Measurements from ENCODE around the gene MSI1.
A peak's percentile ranks its signal among the peaks of the same experiment; 100 is the strongest.

The MSI1 gene

GRCh38 chr12:120368789-120369602 is at the start of gene MSI1:
Gene MSI1, minus strand, starts transcription at chr12:120369164. Its CDS starts 73 bp downstream, at chr12:120369091.
- Histone ChIP-seq H3K36me3 (ENCODE audit: insufficient read depth, low read length) (no peaks in the 10 kb centered on the region; the same call in 1 of the 2 replicates), H3K4me1 (ENCODE audit: insufficient read depth, low read length) (peaks cover 19% of the 10 kb centered on the region), H3K9ac (ENCODE audit: low read depth, low read length) (peak within 1 kb of the TSS; percentile 85), H3K9me3 (ENCODE audit: control insufficient read depth, insufficient read depth, low read length) (no peaks in the 10 kb centered on the region)

- Histone ChIP-seq H3K4me1 (ENCODE audit: insufficient read depth, low read length) (peaks cover 4% of the 10 kb centered on the region; the same call in 1 of the 2 replicates), H3K9ac (ENCODE audit: low read depth, low read length) (no peak overlapping the region), H3K36me3 (ENCODE audit: insufficient read depth, low read length) (no peaks in the 10 kb centered on the region)
Observed at GRCh38 chr12:120417917-120418580, 49.1 kb upstream of the MSI1 start.

GRCh38 chr12:120416490-120417216 is 47.7 kb upstream of the MSI1 start:
- peaks cover 4% of the 10 kb centered on the region; the same call in 1 of the 2 replicates for H3K4me1 ChIP-seq (ENCODE audit: insufficient read depth, low read length)
- H3K36me3 ChIP-seq (ENCODE audit: insufficient read depth, low read length) = no peaks in the 10 kb centered on the region
- no peak overlapping the region for H3K9ac ChIP-seq (ENCODE audit: low read depth, low read length)
- H3K9me3 ChIP-seq (ENCODE audit: control insufficient read depth, insufficient read depth, low read length) = no peaks in the 10 kb centered on the region

More at GRCh38 chr12:120417917-120418580, 49.1 kb upstream of the MSI1 start:
- H3K9me3 ChIP-seq (ENCODE audit: control insufficient read depth, insufficient read depth, low read length) = no peaks in the 10 kb centered on the region

GRCh38 chr12:120413901-120414695 is 45.1 kb upstream of the MSI1 start:
- Histone ChIP-seq H3K9me3 (ENCODE audit: control insufficient read depth, insufficient read depth, low read length) (no peaks in the 10 kb centered on the region), H3K36me3 (ENCODE audit: insufficient read depth, low read length) (no peaks in the 10 kb centered on the region), H3K4me1 (ENCODE audit: insufficient read depth, low read length) (peaks cover 4% of the 10 kb centered on the region; the same call in 1 of the 2 replicates), H3K9ac (ENCODE audit: low read depth, low read length) (0 out of 2 replicates have a peak overlapping the region, but pooled peaks have one; percentile 29)

- Histone ChIP-seq H3K9ac (ENCODE audit: low read depth, low read length) (no peak overlapping the region), H3K36me3 (ENCODE audit: insufficient read depth, low read length) (no peaks in the 10 kb centered on the region), H3K4me1 (ENCODE audit: insufficient read depth, low read length) (peaks cover 4% of the 10 kb centered on the region; the same call in 1 of the 2 replicates), H3K9me3 (ENCODE audit: control insufficient read depth, insufficient read depth, low read length) (no peaks in the 10 kb centered on the region)
Observed at GRCh38 chr12:120412421-120412820, 43.5 kb upstream of the MSI1 start.

- no peaks in the 10 kb centered on the region; the same call in 1 of the 2 replicates for H3K9me3 ChIP-seq (ENCODE audit: control insufficient read depth, insufficient read depth, low read length)
- H3K4me1 ChIP-seq (ENCODE audit: insufficient read depth, low read length) = no peaks in the 10 kb centered on the region; the same call in 1 of the 2 replicates
- no peak overlapping the region for H3K9ac ChIP-seq (ENCODE audit: low read depth, low read length)
- H3K36me3 ChIP-seq (ENCODE audit: insufficient read depth, low read length) = no peaks in the 10 kb centered on the region
Observed at GRCh38 chr12:120408771-120409170, 39.8 kb upstream of the MSI1 start.

GRCh38 chr12:120406553-120406952 is 37.6 kb upstream of the MSI1 start:
- Histone ChIP-seq H3K9ac (ENCODE audit: low read depth, low read length) (no peak overlapping the region), H3K36me3 (ENCODE audit: insufficient read depth, low read length) (no peaks in the 10 kb centered on the region), H3K4me1 (ENCODE audit: insufficient read depth, low read length) (peaks cover 3% of the 10 kb centered on the region; the same call in 1 of the 2 replicates), H3K9me3 (ENCODE audit: control insufficient read depth, insufficient read depth, low read length) (no peaks in the 10 kb centered on the region; the same call in 1 of the 2 replicates)

- Histone ChIP-seq H3K36me3 (ENCODE audit: insufficient read depth, low read length) (no peaks in the 10 kb centered on the region), H3K9me3 (ENCODE audit: control insufficient read depth, insufficient read depth, low read length) (no peaks in the 10 kb centered on the region; the same call in 1 of the 2 replicates), H3K9ac (ENCODE audit: low read depth, low read length) (no peak overlapping the region), H3K4me1 (ENCODE audit: insufficient read depth, low read length) (peaks cover 3% of the 10 kb centered on the region; the same call in 1 of the 2 replicates)
Observed at GRCh38 chr12:120406069-120406468, 37.1 kb upstream of the MSI1 start.

- Histone ChIP-seq H3K9me3 (ENCODE audit: control insufficient read depth, insufficient read depth, low read length) (no peaks in the 10 kb centered on the region; the same call in 1 of the 2 replicates), H3K9ac (ENCODE audit: low read depth, low read length) (no peak overlapping the region), H3K36me3 (ENCODE audit: insufficient read depth, low read length) (no peaks in the 10 kb centered on the region), H3K4me1 (ENCODE audit: insufficient read depth, low read length) (peaks cover 9% of the 10 kb centered on the region; the same call in 1 of the 2 replicates)
Observed at GRCh38 chr12:120404271-120404670, 35.3 kb upstream of the MSI1 start.

GRCh38 chr12:120403869-120404268 is 34.9 kb upstream of the MSI1 start:
- Histone ChIP-seq H3K4me1 (ENCODE audit: insufficient read depth, low read length) (peaks cover 11% of the 10 kb centered on the region; the same call in 1 of the 2 replicates), H3K9ac (ENCODE audit: low read depth, low read length) (no peak overlapping the region), H3K9me3 (ENCODE audit: control insufficient read depth, insufficient read depth, low read length) (no peaks in the 10 kb centered on the region; the same call in 1 of the 2 replicates), H3K36me3 (ENCODE audit: insufficient read depth, low read length) (no peaks in the 10 kb centered on the region)

- H3K9me3 ChIP-seq (ENCODE audit: control insufficient read depth, insufficient read depth, low read length) = no peaks in the 10 kb centered on the region; the same call in 1 of the 2 replicates
- H3K9ac ChIP-seq (ENCODE audit: low read depth, low read length) = peak overlapping the region; percentile 40; the same call in 1 of the 2 replicates
Observed at GRCh38 chr12:120402217-120402616, 33.3 kb upstream of the MSI1 start.

GRCh38 chr12:120399531-120399930 is 30.6 kb upstream of the MSI1 start:
- Histone ChIP-seq H3K9ac (ENCODE audit: low read depth, low read length) (no peak overlapping the region), H3K9me3 (ENCODE audit: control insufficient read depth, insufficient read depth, low read length) (no peaks in the 10 kb centered on the region; the same call in 1 of the 2 replicates), H3K36me3 (ENCODE audit: insufficient read depth, low read length) (no peaks in the 10 kb centered on the region), H3K4me1 (ENCODE audit: insufficient read depth, low read length) (peaks cover 11% of the 10 kb centered on the region; the same call in 1 of the 2 replicates)

More at GRCh38 chr12:120402217-120402616, 33.3 kb upstream of the MSI1 start:
- Histone ChIP-seq H3K4me1 (ENCODE audit: insufficient read depth, low read length) (peaks cover 11% of the 10 kb centered on the region; the same call in 1 of the 2 replicates), H3K36me3 (ENCODE audit: insufficient read depth, low read length) (no peaks in the 10 kb centered on the region)

- H3K9ac ChIP-seq (ENCODE audit: low read depth, low read length) = no peak overlapping the region
- H3K9me3 ChIP-seq (ENCODE audit: control insufficient read depth, insufficient read depth, low read length) = no peaks in the 10 kb centered on the region
- peaks cover 19% of the 10 kb centered on the region; the same call in 1 of the 2 replicates for H3K4me1 ChIP-seq (ENCODE audit: insufficient read depth, low read length)
- no peaks in the 10 kb centered on the region for H3K36me3 ChIP-seq (ENCODE audit: insufficient read depth, low read length)
Observed at GRCh38 chr12:120397824-120398540, 29.0 kb upstream of the MSI1 start.
